Keratinocyte (primary cell): ENCODE results near the gene UQCC2.

Experiments used
- CTCF ChIP-seq, 3 experiments: IDR thresholded peaks in 1 of 3; conservative IDR thresholded peaks in 1 of 3; optimal IDR thresholded peaks in 1 of 3; 2 replicates in 2 of 3; 3 replicates in 1 of 3; pipeline versions ENCODE3 to v1.5.1; 2011; ENCODE audit warnings: low read length in 3 of 3, mild to moderate bottlenecking in 3 of 3, moderate library complexity in 2 of 3, control low read depth in 1 of 3, inconsistent platforms in 1 of 3; ENCODE audit not compliant: insufficient read depth in 2 of 3; ENCODE audit errors: extremely low read depth in 1 of 3
- EZH2 ChIP-seq: IDR thresholded peaks from one replicate; pipeline ENCODE4 v1.6.1; 2012; ENCODE audit warnings: inconsistent platforms, mild to moderate bottlenecking, low read length, moderate library complexity

GRCh38 chr6:33678932-33679490, 32.5 kb downstream of the UQCC2 start:
- no peak for TF ChIP-seq CTCF (optimal IDR thresholded peaks at IDR 0.05 in 1 of 3, IDR thresholded peaks at IDR 0.05 in 1 of 3, conservative IDR thresholded peaks at IDR 0.05 in 1 of 3; ENCODE audit: extremely low read depth in 1 of 3, insufficient read depth in 2 of 3, low read length in 3 of 3)
- TF ChIP-seq EZH2, result no peak
